WTC11 (cell line): ENCODE data around the gene CACNB4. TPM values are rescaled to one million over a fixed set of nuclear protein-coding genes. Genes with fewer than 3 reads are reported as not detected.

Experiments
- ATAC-seq: fragments of 200-7000 bp; cut with Tn5 transposase; 2 replicates; pipeline ENCODE4 v1.10.0; 2021; ENCODE audit warnings: mild to moderate bottlenecking, moderate library complexity
- CTCF ChIA-PET: fragments of 300-600 bp; sonication (Branson Sonifier 250); formaldehyde crosslinking; loops from one replicate; lab custom pipeline; 2021; ENCODE audit warnings: antibody characterized with exemption; lab: Charles Lee
- POLR2A ChIA-PET: fragments of 350-600 bp; sonication (Branson Sonifier 250); formaldehyde crosslinking; loops from one replicate; lab custom pipeline; 2021; ENCODE audit warnings: antibody characterized with exemption; lab: Charles Lee
- DNase-seq: peaks from one replicate; pipeline ENCODE4 v3.0.0; 2021; ENCODE audit warnings: low spot score
- H3K27ac Mint-ChIP-seq: 2 replicates; pipeline ENCODE4 v1.8.0; 2021; ENCODE audit warnings: mixed read lengths
- H3K27me3 Mint-ChIP-seq: 2 replicates; pipeline ENCODE4 v1.8.0; 2021; ENCODE audit warnings: low read depth, mild to moderate bottlenecking, moderate library complexity, mixed read lengths
- H3K36me3 Mint-ChIP-seq: 2 replicates; pipeline ENCODE4 v1.8.0; 2021; ENCODE audit warnings: mixed read lengths
- H3K4me1 Mint-ChIP-seq: 2 replicates; pipeline ENCODE4 v1.8.0; 2022; ENCODE audit warnings: mixed read lengths
- H3K4me3 Mint-ChIP-seq: 2 replicates; pipeline ENCODE4 v1.8.0; 2021; ENCODE audit warnings: mild to moderate bottlenecking, moderate library complexity, mixed read lengths
- H3K9me3 Mint-ChIP-seq: 2 replicates; pipeline ENCODE4 v1.8.0; 2021; ENCODE audit warnings: mixed read lengths
- ATF1 ChIP-seq: sonication (generic); formaldehyde crosslinking; IDR thresholded peaks from 2 replicates; pipeline ENCODE4 v1.8.1; 2023; ENCODE audit warnings: mild to moderate bottlenecking, moderate library complexity, missing genetic modification reagents
- FOXP1 ChIP-seq: sonication (generic); formaldehyde crosslinking; IDR thresholded peaks from 2 replicates; pipeline ENCODE4 v1.8.0; 2022; ENCODE audit warnings: missing genetic modification reagents, mild to moderate bottlenecking, moderate library complexity, borderline replicate concordance
- GRHL2 ChIP-seq: fragments of 250-450 bp; sonication (Bioruptor Pico); IDR thresholded peaks from 2 replicates; pipeline ENCODE4 v1.8.0; 2022; ENCODE audit warnings: mild to moderate bottlenecking, moderate library complexity; ENCODE audit not compliant: insufficient replicate concordance, severe bottlenecking
- IRF2 ChIP-seq: sonication (generic); formaldehyde crosslinking; IDR thresholded peaks from 2 replicates; pipeline ENCODE4 v1.8.0; 2022; ENCODE audit warnings: low read depth, missing genetic modification reagents, borderline replicate concordance
- JUN ChIP-seq: sonication (generic); formaldehyde crosslinking; IDR thresholded peaks from 2 replicates; pipeline ENCODE4 v1.8.0; 2023; ENCODE audit warnings: mild to moderate bottlenecking, missing genetic modification reagents
- KAT7 ChIP-seq: sonication (generic); formaldehyde crosslinking; IDR thresholded peaks from 2 replicates; pipeline ENCODE4 v1.8.1; 2023; ENCODE audit warnings: missing genetic modification reagents, mild to moderate bottlenecking, borderline replicate concordance
- MYBL2 ChIP-seq: sonication (generic); formaldehyde crosslinking; IDR thresholded peaks from 2 replicates; pipeline ENCODE4 v1.8.1; 2023; ENCODE audit warnings: mild to moderate bottlenecking, moderate library complexity, missing genetic modification reagents
- NFATC4 ChIP-seq: fragments of 250-450 bp; sonication (Bioruptor Pico); IDR thresholded peaks from 2 replicates; pipeline ENCODE4 v1.9.0; 2021; ENCODE audit warnings: mild to moderate bottlenecking
- NR3C1 ChIP-seq: sonication (generic); formaldehyde crosslinking; conservative IDR thresholded peaks from 2 replicates; pipeline ENCODE4 v1.8.1; 2023; ENCODE audit warnings: low read depth, mild to moderate bottlenecking, missing genetic modification reagents
- PRRX2 ChIP-seq: fragments of 250-450 bp; sonication (Bioruptor Pico); IDR thresholded peaks from 2 replicates; pipeline ENCODE4 v1.8.0; 2021; ENCODE audit warnings: mild to moderate bottlenecking
- TEAD1 ChIP-seq: sonication (generic); formaldehyde crosslinking; IDR thresholded peaks from 2 replicates; pipeline ENCODE4 v1.8.0; 2022; ENCODE audit warnings: mild to moderate bottlenecking, missing genetic modification reagents
- TEAD4 ChIP-seq: sonication (generic); formaldehyde crosslinking; IDR thresholded peaks from 2 replicates; pipeline ENCODE4 v1.8.0; 2022; ENCODE audit warnings: mild to moderate bottlenecking, missing genetic modification reagents
- ZNF138 ChIP-seq: sonication (generic); formaldehyde crosslinking; conservative IDR thresholded peaks from 2 replicates; pipeline ENCODE4 v1.8.1; 2022; ENCODE audit warnings: mild to moderate bottlenecking, moderate library complexity, missing genetic modification reagents
- ZNF396 ChIP-seq: fragments of 250-450 bp; sonication (Bioruptor Pico); IDR thresholded peaks from 2 replicates; pipeline ENCODE4 v1.8.0; 2021; ENCODE audit warnings: mild to moderate bottlenecking, moderate library complexity, borderline replicate concordance
- ZNF416 ChIP-seq: fragments of 250-450 bp; sonication (Bioruptor Pico); IDR thresholded peaks from 2 replicates; pipeline ENCODE4 v1.9.0; 2021; ENCODE audit warnings: mild to moderate bottlenecking, inconsistent platforms
- total RNA-seq: library from RNA; stranded (reverse); gene quantifications from 3 replicates; pipeline ENCODE4 v1.2.3, GENCODE V29; 2021
- TF ChIP-seq, protein P1 (sequence below): fragments of 250-450 bp; sonication (Bioruptor Pico); conservative IDR thresholded peaks from 2 replicates; pipeline ENCODE4 v1.9.0; 2021; ENCODE audit warnings: mild to moderate bottlenecking
- TF ChIP-seq, protein P2 (sequence below): fragments of 250-450 bp; sonication (Bioruptor Pico); IDR thresholded peaks from 2 replicates; pipeline ENCODE4 v2.1.2; 2022; ENCODE audit warnings: mild to moderate bottlenecking, moderate library complexity
- TF ChIP-seq, protein P3 (sequence below): fragments of 250-450 bp; sonication (Bioruptor Pico); IDR thresholded peaks from 2 replicates; pipeline ENCODE4 v1.9.0; 2021; ENCODE audit warnings: moderate library complexity, mild to moderate bottlenecking, inconsistent platforms, borderline replicate concordance
- TF ChIP-seq, protein P4 (sequence below): sonication (generic); formaldehyde crosslinking; conservative IDR thresholded peaks from 2 replicates; pipeline ENCODE4 v1.8.1; 2023; ENCODE audit warnings: mild to moderate bottlenecking, low read depth, missing genetic modification reagents, moderate library complexity
- TF ChIP-seq, protein P5 (sequence below): sonication (generic); formaldehyde crosslinking; IDR thresholded peaks from 2 replicates; pipeline ENCODE4 v1.8.1; 2023; ENCODE audit warnings: mild to moderate bottlenecking, moderate library complexity, missing genetic modification reagents

CACNB4 gene
- total RNA-seq, 1 experiment from 2014 or later: 4.7 TPM

DNA sequence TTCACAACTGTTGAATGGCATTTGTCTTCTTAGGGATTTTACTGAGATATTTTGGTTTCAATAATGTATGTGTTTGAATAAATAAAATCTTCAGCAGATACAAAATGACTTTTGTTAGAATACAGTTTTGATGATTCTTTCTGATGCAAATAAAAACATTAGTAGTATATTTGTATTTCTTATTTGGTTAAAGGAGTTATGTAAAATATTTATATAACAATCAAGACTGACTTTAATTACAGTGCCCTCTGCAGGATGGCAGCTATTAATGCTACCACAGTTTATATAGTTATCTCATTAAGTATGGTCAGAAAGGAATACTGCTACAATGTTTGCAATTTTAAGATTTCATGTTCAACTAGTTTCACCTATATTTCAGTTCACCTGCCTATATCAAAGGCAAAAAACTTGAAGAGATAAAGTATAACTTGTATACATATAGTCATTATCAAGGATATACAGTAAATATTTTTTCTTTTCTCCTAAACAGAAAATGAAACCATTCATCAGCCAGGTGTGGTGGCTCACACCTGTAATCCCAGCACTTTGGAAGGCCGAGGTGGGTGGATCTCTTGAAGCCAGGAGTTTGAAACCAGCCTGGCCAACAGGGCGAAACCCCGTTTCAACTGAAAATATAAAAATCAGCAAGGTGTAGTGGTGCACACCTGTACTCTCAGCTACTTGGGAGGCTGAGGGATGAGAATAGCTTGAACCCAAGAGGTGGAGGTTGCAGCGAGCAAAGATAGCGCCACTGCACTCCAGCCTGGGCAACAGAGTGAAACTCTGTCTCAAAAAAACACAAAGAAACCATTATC is 290.4 kb downstream of the CACNB4 start (continued):
- TF ChIP-seq, protein P1, sequence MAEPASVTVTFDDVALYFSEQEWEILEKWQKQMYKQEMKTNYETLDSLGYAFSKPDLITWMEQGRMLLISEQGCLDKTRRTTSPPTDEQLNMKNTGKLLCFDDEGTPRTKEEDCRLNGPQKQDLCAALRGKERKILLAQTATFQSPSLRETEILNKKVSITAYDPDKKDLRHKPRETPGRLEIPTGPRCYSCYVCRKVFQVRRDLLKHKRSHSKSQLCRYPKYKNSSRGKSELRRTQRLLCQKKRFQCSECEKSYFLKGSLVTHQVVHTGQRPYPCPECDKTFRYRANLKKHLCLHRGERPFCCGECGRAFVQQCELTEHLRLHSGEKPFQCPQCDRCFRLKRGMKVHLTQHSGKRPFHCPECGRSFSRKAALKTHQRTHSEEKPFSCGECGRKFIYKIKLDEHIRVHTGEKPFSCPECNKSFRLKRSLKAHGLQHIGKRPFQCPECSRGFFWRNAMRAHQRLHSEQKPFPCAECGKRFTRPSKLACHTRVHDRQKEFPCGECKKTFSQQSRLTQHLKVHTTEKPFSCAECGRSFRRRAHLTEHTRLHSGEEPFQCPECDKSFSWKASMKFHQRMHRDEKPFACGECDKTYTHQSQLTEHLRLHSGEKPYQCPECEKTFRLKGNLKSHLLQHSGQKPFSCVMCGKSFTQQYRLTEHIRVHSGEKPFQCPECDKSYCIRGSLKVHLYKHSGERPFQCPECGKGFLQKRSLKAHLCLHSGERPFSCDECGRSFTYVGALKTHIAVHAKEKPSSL (CRISPR knock-in tag): no peak

DNA sequence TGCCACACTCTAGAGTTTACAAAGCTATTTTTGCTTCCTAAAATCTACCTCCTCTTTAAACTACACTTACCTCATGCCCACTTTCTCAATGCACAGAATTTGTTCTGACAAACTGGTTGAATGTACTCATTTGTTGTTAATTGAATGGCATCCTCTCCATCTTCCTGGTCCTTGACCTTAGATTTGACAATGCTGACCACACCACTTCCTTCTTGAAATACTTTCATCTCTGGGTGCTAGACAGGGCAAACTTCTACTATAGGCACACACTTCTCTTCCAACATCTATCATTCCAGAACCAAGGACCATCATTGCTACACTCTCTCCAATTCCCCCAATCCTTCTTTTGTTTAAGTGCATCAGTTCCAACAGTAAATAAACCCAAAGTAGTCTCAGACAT is 292.9 kb downstream of the CACNB4 start:
- TF ChIP-seq JUN: no peak
- no peak for TF ChIP-seq GRHL2 (CRISPR knock-in tag)
- TF ChIP-seq, protein P2, sequence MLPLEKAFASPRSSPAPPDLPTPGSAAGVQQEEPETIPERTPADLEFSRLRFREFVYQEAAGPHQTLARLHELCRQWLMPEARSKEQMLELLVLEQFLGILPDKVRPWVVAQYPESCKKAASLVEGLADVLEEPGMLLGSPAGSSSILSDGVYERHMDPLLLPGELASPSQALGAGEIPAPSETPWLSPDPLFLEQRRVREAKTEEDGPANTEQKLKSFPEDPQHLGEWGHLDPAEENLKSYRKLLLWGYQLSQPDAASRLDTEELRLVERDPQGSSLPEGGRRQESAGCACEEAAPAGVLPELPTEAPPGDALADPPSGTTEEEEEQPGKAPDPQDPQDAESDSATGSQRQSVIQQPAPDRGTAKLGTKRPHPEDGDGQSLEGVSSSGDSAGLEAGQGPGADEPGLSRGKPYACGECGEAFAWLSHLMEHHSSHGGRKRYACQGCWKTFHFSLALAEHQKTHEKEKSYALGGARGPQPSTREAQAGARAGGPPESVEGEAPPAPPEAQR (CRISPR knock-in tag): no peak
- no peak for TF ChIP-seq NFATC4 (CRISPR knock-in tag)
- no peak for TF ChIP-seq TEAD1 (CRISPR knock-in tag)
- DNase-seq (no peak), ATAC-seq (no peak)
- CTCF ChIA-PET: no interaction called here
- Mint-ChIP-seq H3K4me1 (no peaks in the 10 kb centered on the region), H3K9me3 (no peaks in the 10 kb centered on the region), H3K4me3 (no peak overlapping the region), H3K36me3 (peaks cover 24% of the 10 kb centered on the region), H3K27ac (no peak overlapping the region), H3K27me3 (no peaks in the 10 kb centered on the region)
- POLR2A ChIA-PET: no interaction called here

DNA sequence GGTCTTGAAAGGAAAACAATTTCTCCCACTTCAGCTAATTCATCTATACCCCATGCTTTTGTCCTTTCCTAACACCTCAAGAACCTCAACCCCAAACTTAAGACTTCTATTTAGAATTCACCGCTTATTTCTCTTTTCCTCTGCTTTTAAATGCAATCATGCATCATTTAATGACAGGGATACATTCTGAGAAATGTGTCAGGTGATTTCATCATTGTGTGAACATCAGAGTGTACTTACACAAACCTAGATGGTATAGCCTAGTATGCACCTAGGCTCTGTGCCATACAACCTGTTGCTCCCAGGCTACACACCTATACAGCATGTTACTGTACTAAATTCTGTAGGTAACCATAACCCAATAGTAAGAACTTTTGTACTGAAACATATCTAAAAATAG is 293.5 kb downstream of the CACNB4 start:
- no peak overlapping the region for H3K27ac Mint-ChIP-seq
- ChIA-PET POLR2A (no interaction called here), CTCF (no interaction called here)
- H3K27me3 Mint-ChIP-seq: no peaks in the 10 kb centered on the region
- no peaks in the 10 kb centered on the region for H3K9me3 Mint-ChIP-seq
- no peak overlapping the region for H3K4me3 Mint-ChIP-seq
- ATAC-seq (no peak), DNase-seq (no peak)
- H3K36me3 Mint-ChIP-seq: peaks cover 18% of the 10 kb centered on the region
- H3K4me1 Mint-ChIP-seq: no peaks in the 10 kb centered on the region
- TF ChIP-seq ZNF396: no peak
- TF ChIP-seq MYBL2 (CRISPR knock-in tag): no peak
- TF ChIP-seq, protein P3, sequence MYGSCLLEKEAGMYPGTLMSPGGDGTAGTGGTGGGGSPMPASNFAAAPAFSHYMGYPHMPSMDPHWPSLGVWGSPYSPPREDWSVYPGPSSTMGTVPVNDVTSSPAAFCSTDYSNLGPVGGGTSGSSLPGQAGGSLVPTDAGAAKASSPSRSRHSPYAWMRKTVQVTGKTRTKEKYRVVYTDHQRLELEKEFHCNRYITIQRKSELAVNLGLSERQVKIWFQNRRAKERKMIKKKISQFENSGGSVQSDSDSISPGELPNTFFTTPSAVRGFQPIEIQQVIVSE (CRISPR knock-in tag): no peak
- TF ChIP-seq, protein P1 (CRISPR knock-in tag): no peak
- TF ChIP-seq NR3C1: no peak
- no peak for TF ChIP-seq ZNF416
- TF ChIP-seq, protein P4, sequence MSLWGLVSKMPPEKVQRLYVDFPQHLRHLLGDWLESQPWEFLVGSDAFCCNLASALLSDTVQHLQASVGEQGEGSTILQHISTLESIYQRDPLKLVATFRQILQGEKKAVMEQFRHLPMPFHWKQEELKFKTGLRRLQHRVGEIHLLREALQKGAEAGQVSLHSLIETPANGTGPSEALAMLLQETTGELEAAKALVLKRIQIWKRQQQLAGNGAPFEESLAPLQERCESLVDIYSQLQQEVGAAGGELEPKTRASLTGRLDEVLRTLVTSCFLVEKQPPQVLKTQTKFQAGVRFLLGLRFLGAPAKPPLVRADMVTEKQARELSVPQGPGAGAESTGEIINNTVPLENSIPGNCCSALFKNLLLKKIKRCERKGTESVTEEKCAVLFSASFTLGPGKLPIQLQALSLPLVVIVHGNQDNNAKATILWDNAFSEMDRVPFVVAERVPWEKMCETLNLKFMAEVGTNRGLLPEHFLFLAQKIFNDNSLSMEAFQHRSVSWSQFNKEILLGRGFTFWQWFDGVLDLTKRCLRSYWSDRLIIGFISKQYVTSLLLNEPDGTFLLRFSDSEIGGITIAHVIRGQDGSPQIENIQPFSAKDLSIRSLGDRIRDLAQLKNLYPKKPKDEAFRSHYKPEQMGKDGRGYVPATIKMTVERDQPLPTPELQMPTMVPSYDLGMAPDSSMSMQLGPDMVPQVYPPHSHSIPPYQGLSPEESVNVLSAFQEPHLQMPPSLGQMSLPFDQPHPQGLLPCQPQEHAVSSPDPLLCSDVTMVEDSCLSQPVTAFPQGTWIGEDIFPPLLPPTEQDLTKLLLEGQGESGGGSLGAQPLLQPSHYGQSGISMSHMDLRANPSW (CRISPR knock-in tag): no peak
- no peak for TF ChIP-seq TEAD4 (CRISPR knock-in tag)
- TF ChIP-seq, protein P5, sequence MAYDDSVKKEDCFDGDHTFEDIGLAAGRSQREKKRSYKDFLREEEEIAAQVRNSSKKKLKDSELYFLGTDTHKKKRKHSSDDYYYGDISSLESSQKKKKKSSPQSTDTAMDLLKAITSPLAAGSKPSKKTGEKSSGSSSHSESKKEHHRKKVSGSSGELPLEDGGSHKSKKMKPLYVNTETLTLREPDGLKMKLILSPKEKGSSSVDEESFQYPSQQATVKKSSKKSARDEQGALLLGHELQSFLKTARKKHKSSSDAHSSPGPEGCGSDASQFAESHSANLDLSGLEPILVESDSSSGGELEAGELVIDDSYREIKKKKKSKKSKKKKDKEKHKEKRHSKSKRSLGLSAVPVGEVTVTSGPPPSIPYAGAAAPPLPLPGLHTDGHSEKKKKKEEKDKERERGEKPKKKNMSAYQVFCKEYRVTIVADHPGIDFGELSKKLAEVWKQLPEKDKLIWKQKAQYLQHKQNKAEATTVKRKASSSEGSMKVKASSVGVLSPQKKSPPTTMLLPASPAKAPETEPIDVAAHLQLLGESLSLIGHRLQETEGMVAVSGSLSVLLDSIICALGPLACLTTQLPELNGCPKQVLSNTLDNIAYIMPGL (CRISPR knock-in tag): no peak
- no peak for TF ChIP-seq ATF1 (CRISPR knock-in tag)
- TF ChIP-seq KAT7: no peak
- TF ChIP-seq IRF2 (CRISPR knock-in tag): no peak
- TF ChIP-seq ZNF138: no peak
- TF ChIP-seq FOXP1 (CRISPR knock-in tag): no peak
- no peak for TF ChIP-seq PRRX2
- no peak for TF ChIP-seq TEAD1 (CRISPR knock-in tag)
